GM19372 (cell line): Measurements from ENCODE around the gene B3GALNT2.
"Not testable (repeated sequence)": the region's sequence is repeated elsewhere in the genome, so short reads cannot be mapped to it uniquely, and the experiment has no call there.

ENCODE experiments used
- ATAC-seq: cut with Tn5 transposase; IDR thresholded peaks from one replicate; pipeline ENCODE4 v1.9.1; 2021; ENCODE audit warnings: mild to moderate bottlenecking, low read depth, moderate library complexity; ENCODE audit not compliant: unreplicated experiment

The B3GALNT2 gene

DNA sequence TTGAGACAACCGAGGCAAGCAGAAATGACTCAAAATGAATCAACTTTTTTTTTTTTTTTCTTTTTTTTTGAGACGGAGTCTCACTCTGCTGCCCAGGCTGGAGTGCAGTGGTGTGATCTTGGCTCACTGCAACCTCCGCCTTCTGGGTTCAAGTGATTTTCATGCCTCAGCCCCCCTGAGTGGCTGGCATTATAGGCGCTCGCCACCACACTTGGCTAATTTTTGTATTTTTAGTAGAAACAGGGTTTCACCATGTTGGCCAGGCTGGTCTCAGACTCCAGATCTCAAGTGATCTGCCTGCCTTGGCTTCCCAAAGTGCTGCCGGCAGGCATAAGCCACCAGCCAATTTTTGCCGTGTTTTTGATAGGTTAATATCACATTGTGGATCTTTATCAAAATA is 46.4 kb downstream of the B3GALNT2 start:
- not testable (repeated sequence) for ATAC-seq

DNA sequence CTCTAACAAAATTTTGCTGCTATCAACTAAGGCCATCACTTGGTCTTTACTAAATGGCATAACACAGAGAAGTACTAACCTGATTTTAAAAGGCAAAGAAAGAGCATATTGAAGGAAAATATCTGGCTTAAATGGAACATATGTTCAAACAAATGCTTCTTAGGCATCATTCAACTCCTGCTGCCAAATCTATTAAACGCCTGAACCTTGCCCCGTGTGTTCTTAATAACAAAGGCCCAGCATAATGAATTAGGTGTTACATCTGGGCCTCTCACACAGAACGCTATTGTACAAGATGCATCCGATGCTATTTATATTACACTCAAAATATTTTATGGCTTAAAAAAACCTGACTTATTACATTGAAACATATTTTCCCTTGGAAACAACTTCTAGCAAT is 48.4 kb downstream of the B3GALNT2 start:
- no peak for ATAC-seq

DNA sequence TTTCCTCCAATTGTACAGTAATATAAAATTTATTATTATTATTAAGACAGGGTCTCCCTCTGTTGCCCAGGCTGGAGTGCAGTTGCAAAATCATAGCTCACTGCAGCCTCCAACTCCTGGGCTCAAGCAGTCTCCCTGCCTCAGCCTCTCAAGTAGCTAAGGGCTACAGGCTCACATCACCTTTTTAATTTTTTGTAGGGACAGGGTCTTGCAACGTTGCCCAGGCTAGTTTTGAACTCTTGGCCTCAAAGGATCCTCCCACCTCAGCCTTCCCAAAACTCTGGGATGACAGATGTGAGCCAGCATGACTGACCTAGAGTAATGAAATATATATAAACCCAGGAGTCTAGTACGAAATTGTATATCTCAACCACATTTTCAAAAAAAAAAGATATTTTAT is 49.2 kb downstream of the B3GALNT2 start:
- ATAC-seq: no peak

DNA sequence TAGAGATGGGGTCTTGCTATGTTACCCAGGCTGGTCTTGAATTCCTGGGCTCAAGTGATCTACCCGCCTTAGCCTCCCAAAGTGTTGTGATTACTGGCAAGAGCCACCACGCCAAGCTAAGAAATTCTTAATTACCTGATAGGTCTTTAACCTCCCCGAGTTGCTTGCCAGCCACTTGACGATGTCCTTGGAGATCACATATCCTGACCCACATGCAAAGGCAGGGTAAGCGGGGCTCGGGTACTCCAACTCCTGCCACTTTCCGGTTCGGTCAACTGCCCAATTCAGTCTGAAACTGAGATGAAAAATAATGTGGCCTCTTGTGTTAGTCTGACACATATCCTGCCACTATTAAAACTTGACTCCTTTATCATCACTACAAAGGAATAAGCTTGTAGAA is 50.2 kb downstream of the B3GALNT2 start:
- ATAC-seq: no peak

DNA sequence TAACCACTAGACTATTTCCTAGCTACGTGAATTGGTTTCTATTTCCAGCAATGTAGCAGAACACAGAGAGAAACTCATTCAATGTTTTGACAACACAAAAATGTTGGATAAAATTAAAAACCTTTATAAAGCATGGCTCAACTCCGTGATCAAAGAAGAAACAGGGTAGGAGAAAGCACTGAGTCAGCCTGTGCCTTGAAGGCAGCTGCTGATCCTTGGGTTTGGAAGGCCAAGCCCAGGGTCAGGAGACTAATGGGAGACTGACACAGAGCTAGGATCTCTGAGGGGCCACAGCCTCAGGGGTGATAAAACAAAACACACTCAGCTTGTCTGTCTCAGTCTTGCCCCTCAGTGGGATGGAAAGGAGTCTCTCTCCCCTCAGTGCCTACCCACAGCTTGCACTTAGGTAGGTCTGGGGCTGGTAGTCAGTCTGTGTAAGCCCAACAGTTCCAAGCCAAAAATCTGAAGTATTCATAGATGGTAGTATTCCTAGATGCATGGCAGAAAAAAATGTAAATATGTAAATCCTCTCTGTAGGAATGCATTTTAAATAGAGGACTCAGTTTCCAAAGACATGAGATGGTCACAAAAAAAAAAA is 53.3 kb downstream of the B3GALNT2 start:
- ATAC-seq: no peak

DNA sequence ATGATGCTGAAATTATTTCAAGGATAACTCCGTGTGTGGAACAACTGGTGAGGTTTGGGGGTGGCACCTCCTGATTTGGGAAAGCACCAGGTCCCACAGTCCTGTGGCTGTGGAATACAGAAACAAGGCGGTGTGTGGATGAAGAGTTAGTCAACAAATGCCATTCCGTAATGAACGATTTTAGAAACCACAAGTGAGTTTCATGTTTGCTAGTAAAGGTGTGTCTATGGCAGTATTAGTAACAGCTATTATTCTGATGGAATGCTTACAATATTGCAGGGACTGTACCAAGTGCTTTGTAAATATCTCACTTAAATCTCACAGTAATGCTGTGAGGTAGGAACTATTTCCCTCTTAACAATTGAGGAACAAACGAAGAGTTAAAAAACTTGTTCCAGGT is 53.8 kb downstream of the B3GALNT2 start:
- ATAC-seq: no peak

DNA sequence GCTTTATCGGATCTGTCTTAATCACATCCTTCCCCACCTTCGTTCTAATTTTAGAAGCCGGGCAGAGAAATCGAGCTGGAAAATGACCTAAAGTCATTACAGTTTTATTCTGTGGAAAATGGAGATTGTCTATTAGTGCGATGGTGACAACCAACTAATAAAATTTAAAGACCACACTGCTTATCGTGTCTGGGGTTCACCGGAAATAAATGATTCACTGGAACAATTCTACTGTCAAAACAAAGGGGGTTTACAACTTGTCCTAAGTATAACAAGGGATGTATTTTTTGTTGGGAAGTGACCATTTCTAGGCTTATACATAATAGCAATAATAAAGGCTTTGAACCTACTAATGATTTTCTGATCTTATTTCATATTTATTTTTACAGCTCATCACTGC is 55.6 kb downstream of the B3GALNT2 start:
- ATAC-seq: no peak

DNA sequence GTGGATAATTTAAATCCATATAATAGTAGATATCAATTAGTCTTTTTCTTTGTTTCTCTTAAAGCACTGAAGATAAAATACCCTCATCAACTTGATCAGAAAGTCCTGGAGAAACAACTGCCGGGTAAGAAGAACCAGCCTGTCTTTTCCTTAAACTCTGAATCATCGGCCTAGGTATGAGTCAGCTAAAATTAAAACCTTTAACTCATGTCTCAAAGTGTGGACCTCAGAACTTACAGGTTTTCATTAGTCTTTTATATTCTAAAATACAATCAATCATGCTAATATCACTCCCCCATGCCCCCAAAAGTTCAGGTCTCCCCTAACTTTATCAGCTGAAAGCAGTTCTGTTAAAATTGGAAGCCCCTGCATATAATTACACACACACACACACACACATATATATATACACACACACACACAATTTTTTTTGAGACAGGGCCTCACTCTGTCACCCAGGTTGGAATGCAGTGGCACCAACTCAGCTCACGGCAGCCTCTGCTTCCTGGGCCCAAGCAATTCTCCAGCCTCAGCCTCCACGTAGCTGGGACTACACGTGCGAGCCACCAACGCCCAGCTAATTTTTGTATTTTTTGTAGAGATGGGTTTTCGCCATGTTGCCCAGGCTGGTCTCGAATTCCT is 61.3 kb downstream of the B3GALNT2 start:
- no peak for ATAC-seq

DNA sequence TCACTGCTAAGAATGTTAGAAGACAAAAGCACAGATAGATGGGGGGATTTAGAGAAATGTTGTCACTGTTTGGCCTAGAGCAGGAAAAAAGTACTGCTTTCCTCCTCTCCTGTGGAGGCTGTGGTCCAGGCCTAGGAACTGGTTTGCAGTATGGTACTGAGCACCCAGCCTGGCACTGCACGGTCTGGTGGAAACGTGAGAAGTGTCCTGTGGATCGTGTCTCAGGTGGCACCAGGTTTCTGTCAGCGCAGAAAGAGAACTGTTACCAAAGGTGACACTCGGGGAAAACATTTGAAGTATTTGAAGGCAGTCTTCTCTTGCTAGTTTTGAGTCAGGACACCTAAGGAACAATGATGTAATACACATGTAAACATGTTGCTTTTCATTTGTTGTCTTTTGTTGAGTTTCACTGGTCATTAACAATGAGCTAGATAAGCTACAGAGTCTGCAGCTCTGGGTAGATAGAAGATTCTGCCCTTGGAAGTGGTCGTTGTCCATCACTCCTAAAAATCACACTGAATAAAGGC is 63.0 kb downstream of the B3GALNT2 start:
- ATAC-seq: no peak

DNA sequence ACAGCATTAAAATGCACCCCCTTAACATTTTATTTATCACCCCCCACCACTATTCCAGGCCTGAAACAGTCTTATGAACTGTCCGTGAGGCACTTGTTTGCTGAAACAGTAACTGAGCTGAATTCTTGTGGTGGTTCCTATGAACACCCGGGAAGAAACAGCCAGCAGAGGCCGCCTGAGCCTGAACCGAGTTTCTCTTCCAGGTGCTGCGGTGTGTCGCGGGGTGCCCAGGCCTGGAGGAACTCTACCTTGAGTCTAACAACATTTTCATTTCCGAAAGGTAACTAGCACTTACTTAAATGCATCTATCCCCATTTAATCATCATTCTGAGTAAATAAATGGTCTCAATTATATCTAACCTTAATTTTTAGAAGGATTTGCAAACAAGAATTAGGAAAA is 70.3 kb downstream of the B3GALNT2 start:
- no peak for ATAC-seq

DNA sequence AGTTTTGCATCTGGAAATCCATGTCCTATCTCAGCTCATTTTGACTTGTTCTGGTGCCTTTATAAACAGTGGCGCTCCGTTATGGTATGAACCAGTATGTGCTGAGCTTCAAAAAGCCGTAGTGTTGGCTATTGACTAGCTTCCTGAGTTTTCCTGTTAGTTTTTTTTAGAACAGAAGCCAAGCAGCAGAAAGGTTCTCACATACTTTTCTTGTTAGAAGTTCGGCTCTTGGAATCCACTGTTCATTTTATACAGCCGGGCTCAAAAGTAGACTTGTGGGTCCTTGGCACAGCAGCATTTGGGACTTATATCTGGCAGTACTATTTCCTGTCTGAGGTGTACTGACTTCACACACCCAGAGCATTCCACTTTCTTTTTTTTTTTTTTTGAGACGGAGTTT is 73.3 kb downstream of the B3GALNT2 start:
- ATAC-seq: no peak

DNA sequence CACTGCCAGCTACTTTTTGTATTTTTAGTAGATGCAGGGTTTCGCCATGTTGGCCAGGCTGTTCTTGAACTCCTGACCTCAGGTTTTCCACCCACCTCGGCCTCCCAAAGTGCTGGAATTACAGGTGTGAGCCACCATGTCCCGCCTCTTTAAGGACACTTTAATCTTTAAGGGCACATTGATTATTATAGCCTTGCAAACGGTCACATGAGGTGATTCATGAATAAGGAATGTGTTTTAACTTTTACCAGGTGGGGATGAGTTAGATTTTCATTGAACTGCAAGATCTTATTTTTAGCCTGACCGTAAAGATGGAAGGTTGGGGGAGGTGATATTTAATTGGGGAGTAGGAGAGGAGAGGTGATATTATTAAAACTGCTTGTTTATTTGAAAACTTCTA is 75.1 kb downstream of the B3GALNT2 start:
- no peak for ATAC-seq

DNA sequence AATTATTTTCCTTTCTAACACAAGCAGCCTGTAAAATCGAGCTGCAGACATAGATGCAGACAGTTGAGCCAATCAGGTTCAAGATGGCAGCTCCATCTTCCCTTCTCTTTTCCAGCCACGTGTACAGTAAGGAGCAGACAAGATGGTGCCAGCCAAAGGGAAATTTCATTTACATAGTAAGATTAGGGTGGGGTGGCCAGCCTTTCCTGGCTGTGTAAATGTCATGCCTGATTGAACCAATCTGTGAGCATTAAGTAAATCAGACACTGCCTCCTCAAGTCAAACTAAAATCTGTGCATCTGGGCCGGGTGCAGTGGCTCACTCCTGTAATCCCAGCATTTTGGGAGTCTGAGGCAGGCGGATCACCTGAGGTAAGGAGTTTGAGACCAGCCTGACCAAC is 76.8 kb downstream of the B3GALNT2 start:
- no peak for ATAC-seq

DNA sequence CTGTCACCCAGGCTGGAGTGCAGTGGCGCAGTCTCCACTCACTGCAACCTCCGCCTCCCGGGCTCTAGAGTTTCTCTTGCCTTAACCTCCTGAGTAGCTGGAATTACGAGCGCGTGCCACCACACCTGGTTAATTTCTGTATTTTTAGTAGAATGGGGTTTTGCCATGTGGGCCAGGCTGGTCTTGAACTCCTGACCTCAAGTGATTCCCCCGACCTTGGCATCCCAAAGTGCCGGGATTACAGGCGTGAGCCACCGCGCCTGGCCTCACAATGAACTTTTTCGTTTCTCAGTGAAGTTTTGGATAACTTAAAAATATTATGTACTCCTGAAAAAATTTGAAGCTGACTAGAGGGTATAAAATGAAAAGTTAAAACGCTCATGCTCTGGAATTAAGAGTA is 77.6 kb downstream of the B3GALNT2 start:
- no peak for ATAC-seq

DNA sequence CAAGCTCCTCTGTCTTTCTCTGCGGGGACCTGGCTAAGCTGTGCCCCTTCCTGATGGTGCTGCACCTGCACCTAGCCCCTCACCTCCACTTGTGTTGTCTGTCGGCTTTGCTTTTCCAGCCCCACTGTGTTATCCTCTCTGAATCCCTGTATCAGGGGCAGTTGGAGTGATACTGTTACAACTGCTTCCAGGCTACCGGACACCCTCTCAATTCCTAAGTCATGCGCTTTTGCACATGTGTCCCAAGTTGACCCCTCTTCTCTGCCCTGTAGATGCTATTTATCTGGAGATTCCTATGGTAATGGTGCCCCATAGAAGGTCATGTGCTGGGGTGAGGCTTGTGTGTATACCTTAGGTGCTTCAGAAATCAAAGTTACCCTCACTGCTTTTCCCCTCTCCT is 78.1 kb downstream of the B3GALNT2 start:
- ATAC-seq: no peak

DNA sequence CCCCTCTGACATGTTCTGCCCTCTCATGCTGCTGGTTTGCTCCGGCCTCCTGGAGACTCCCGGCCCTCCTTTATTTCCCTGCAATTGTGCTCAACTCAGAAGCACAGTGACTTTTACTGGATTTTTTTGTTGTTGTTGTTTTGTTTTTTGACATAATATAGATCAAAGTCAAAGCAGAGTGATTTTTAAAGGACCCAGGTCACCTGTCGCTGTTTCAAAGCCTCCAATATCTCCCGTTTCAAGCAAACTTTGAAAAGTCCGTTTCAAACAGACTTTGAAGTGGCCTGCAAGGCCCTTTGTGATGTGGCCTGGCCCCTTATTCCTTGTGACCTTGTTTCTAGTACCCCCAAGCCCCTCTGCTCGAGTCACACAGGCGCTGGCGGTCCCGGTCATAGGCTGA is 78.9 kb downstream of the B3GALNT2 start:
- no peak for ATAC-seq

DNA sequence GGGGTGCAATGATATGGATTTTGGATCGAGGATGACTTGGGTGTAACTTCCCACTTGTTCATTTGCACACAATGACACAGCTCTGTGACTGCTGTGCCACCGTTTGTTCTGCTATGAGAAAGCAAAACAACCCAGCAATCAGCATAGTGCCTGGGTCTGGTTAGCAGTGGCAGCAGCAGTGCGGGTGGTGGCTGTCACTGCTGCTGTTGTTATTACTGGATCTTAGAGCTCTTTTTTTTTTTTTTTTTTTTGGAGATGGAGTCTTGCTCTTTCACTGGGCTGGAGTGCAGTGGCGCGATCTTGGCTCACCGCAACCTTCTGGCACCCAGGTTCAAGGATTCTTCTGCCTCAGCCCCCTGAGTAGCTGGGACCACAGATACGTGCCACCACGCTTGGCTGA is 80.2 kb downstream of the B3GALNT2 start:
- no peak for ATAC-seq

DNA sequence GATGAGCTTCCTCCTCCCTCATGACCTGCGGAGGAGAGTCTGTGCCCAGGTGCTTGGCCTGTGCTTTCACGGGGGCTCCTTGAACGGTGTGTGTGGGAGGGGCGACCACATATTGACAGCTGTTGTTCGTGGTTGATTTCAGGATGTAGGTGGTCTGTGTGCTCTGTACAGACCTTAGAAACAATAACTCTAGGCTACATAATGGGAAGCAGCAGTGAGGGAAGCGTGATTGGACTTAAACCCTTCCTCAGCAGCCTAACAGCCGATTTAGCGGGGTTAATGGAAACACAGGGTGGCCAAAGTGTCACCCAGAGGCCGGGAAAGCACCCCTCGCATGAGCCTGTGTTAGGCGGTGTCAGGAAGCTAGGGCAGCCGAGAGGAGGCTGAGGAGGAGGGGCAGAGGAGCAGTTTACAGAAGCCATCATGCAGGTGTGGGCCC is 81.0 kb downstream of the B3GALNT2 start:
- ATAC-seq: peak; percentile 67

DNA sequence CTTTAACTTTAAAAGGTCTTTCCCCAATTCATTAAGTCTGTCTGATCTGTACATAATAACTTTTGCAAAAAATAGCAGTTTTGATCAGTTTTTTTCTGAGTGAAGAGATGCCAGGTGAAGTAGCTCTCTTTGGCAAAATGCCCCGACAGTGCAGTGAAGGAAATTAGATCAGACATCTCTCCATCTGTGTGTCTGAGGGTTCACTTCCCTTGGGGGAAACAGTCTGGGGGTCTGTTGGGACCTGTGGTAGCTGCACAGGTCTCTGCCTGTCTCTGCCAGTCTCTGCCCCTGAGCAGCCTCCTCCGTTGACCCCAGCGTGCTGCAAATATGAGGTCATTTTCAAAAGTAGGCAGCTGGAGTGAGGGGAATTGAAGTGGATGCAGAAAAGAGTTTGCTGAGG is 82.5 kb downstream of the B3GALNT2 start:
- ATAC-seq: no peak

DNA sequence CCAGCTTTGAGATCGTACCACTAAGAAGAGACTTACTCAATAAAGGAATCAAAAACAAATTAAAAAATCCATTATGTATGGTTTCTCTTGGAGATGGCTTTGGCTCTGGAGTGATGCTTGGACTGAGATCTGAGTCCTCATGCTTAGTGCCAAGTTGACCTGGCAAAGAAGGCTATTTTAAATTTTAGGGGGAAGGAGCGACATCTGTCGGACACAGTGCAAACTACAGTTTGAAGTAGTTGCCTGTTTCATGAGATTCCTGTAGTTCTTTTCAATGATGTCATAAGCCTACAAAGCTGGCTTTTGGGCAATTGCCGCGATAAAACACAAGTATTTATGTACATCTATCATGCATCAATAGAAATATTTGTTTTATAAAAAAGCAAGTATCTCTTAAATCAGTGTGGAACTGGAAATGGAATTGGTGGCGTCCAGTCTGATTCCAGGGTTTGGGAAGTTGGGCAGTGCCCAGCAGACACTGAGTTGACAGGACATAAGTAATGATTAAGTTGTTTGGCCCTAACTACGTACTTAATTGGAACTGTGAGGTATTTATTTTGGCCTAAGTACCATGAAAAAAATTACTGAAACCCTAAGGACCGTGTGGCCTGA is 87.1 kb downstream of the B3GALNT2 start:
- ATAC-seq: no peak

DNA sequence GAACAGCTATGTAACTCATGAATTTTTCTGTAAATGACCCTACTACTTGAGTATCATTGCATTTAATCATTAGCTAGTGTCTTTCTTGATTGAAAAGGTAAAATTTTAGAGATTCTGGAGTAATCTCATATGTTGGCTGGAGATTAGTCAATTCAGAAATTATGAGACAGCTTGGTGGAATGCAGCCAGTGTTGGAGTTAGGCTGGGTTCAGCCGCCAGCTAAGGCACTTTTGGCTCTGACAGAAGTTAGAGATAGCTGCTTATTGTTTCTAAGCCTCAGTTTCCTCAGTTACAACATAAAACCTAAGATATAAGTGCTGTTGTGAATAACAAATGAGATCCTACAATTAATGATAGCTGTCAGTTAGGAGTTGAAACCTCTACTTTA is 87.6 kb downstream of the B3GALNT2 start:
- no peak for ATAC-seq
